Ovary (tissue), 3 donors: Measurements from ENCODE around the gene MBD5.

Experiments
- CTCF ChIP-seq, 3 donors: fragments of 450-650 bp in 2 of 3; fragments of 200-600 bp in 1 of 3; IDR thresholded peaks; one replicate each; pipeline versions ENCODE4 v1.5.1 to v1.8.0; 2016 to 2022; ENCODE audit warnings: antibody characterized with exemption in 3 of 3, mild to moderate bottlenecking in 1 of 3
- POLR2A ChIP-seq: fragments of 450-650 bp; IDR thresholded peaks from one replicate; pipeline ENCODE4 v1.6.1; 2017; ENCODE audit warnings: antibody characterized with exemption, mild to moderate bottlenecking, moderate library complexity
- donor health status: DM: no; HTN: no; CAD: no.

- TF ChIP-seq POLR2A (no peak), CTCF (IDR thresholded peaks at IDR 0.05) (no peak)
These were observed 81.8 kb downstream of the MBD5 start for GRCh38 chr2:148102641-148103040.
